SK-N-SH treated with all-trans-retinoic acid at 6 μM for 48 hours (cell line): ENCODE data around the gene MYO5B.

Source experiments
- ATAC-seq: fragments of 200-7000 bp; cut with Tn5 transposase; 3 replicates; pipeline ENCODE4 v1.9.1; 2020; ENCODE audit warnings: mild to moderate bottlenecking, moderate library complexity
- ARNTL ChIP-seq: fragments of 450-650 bp; formaldehyde crosslinking; IDR thresholded peaks from 2 replicates; pipeline ENCODE4 v1.5.0; 2020; ENCODE audit warnings: low read depth, mild to moderate bottlenecking, moderate library complexity, borderline replicate concordance
- BACH2 ChIP-seq: fragments of 250-450 bp; sonication (Bioruptor Pico); IDR thresholded peaks from 2 replicates; pipeline ENCODE4 v1.9.0; 2021; ENCODE audit warnings: mild to moderate bottlenecking, borderline replicate concordance
- CSDC2 ChIP-seq: fragments of 250-450 bp; sonication (Bioruptor Pico); IDR thresholded peaks from 2 replicates; pipeline ENCODE4 v1.5.0; 2020; ENCODE audit warnings: mild to moderate bottlenecking, moderate library complexity
- ESRRG ChIP-seq: fragments of 250-450 bp; sonication (Bioruptor Pico); IDR thresholded peaks from 2 replicates; pipeline ENCODE4 v1.6.1; 2021; ENCODE audit warnings: mild to moderate bottlenecking
- GLIS3 ChIP-seq: fragments of 250-450 bp; sonication (Bioruptor Pico); IDR thresholded peaks from 2 replicates; pipeline ENCODE4 v1.5.0; 2020; ENCODE audit warnings: mild to moderate bottlenecking, moderate library complexity
- PPARA ChIP-seq: fragments of 250-450 bp; sonication (Bioruptor Pico); IDR thresholded peaks from 2 replicates; pipeline ENCODE4 v1.5.0; 2020; ENCODE audit warnings: mild to moderate bottlenecking, borderline replicate concordance
- RARB ChIP-seq: fragments of 250-450 bp; sonication (Bioruptor Pico); IDR thresholded peaks from 2 replicates; pipeline ENCODE4 v1.8.0; 2021; ENCODE audit warnings: mild to moderate bottlenecking, moderate library complexity
- SNAI2 ChIP-seq: fragments of 250-450 bp; sonication (Bioruptor Pico); IDR thresholded peaks from 2 replicates; pipeline ENCODE4 v1.5.0; 2020; ENCODE audit warnings: mild to moderate bottlenecking, moderate library complexity
- TCF4 ChIP-seq: fragments of 250-450 bp; sonication (Bioruptor Pico); IDR thresholded peaks from 2 replicates; pipeline ENCODE4 v1.8.0; 2021; ENCODE audit warnings: mild to moderate bottlenecking, moderate library complexity, borderline replicate concordance
- TOX ChIP-seq: fragments of 250-450 bp; sonication (Bioruptor Pico); IDR thresholded peaks from 2 replicates; pipeline ENCODE4 v1.8.0; 2021; ENCODE audit warnings: mild to moderate bottlenecking, moderate library complexity, borderline replicate concordance
- ZC3H10 ChIP-seq: fragments of 250-450 bp; sonication (Bioruptor Pico); IDR thresholded peaks from 2 replicates; pipeline ENCODE4 v1.5.1; 2021; ENCODE audit warnings: mild to moderate bottlenecking, moderate library complexity
- ZFP3 ChIP-seq: fragments of 250-450 bp; sonication (Bioruptor Pico); IDR thresholded peaks from 2 replicates; pipeline ENCODE4 v1.5.0; 2020; ENCODE audit warnings: mild to moderate bottlenecking, moderate library complexity
- ZNF565 ChIP-seq: fragments of 450-650 bp; formaldehyde crosslinking; conservative IDR thresholded peaks from 2 replicates; pipeline ENCODE4 v1.5.0; 2020; ENCODE audit warnings: low read depth, mild to moderate bottlenecking, moderate library complexity
- ZNF70 ChIP-seq: fragments of 450-650 bp; formaldehyde crosslinking; IDR thresholded peaks from 2 replicates; pipeline ENCODE4 v1.5.0; 2020; ENCODE audit warnings: mild to moderate bottlenecking, moderate library complexity
- ZNF8 ChIP-seq: fragments of 450-650 bp; formaldehyde crosslinking; IDR thresholded peaks from 2 replicates; pipeline ENCODE4 v1.5.0; 2020; ENCODE audit warnings: mild to moderate bottlenecking, moderate library complexity
- TF ChIP-seq, protein P1 (sequence below): fragments of 250-450 bp; sonication (Bioruptor Pico); IDR thresholded peaks from 2 replicates; pipeline ENCODE4 v1.8.0; 2021; ENCODE audit warnings: low read depth, mild to moderate bottlenecking, moderate library complexity, borderline replicate concordance
- TF ChIP-seq, protein P2 (sequence below): fragments of 250-450 bp; sonication (Bioruptor Pico); IDR thresholded peaks from 2 replicates; pipeline ENCODE4 v1.5.1; 2020; ENCODE audit warnings: low read depth, mild to moderate bottlenecking, moderate library complexity
- TF ChIP-seq, protein P3 (sequence below): fragments of 250-450 bp; sonication (Bioruptor Pico); IDR thresholded peaks from 2 replicates; pipeline ENCODE4 v1.5.1; 2021; ENCODE audit warnings: mild to moderate bottlenecking, moderate library complexity
- TF ChIP-seq, protein P4 (sequence below): fragments of 250-450 bp; sonication (Bioruptor Pico); IDR thresholded peaks from 2 replicates; pipeline ENCODE4 v1.8.0; 2020; ENCODE audit warnings: mild to moderate bottlenecking, moderate library complexity, borderline replicate concordance

MYO5B gene

DNA sequence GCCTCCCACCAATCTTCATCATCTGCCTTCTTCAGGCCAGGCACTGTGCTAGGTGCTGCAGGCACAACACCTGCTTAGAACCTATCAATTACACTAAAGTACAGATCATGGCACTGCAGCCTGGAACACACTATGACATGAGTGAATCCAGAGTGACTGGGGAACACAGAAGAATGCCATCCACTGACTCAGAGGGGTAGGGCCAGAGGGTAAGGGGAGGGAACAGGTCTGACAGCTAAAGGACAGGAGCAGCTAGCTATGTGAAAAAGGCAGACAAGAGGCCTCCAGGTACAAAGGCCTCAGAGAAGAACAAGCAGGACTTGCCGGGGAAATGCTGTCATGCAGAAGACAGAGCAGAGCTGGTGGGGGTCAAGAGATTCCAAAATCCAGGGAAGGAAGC lies 328.3 kb downstream of the MYO5B start (continued):
- TF ChIP-seq, protein P1, sequence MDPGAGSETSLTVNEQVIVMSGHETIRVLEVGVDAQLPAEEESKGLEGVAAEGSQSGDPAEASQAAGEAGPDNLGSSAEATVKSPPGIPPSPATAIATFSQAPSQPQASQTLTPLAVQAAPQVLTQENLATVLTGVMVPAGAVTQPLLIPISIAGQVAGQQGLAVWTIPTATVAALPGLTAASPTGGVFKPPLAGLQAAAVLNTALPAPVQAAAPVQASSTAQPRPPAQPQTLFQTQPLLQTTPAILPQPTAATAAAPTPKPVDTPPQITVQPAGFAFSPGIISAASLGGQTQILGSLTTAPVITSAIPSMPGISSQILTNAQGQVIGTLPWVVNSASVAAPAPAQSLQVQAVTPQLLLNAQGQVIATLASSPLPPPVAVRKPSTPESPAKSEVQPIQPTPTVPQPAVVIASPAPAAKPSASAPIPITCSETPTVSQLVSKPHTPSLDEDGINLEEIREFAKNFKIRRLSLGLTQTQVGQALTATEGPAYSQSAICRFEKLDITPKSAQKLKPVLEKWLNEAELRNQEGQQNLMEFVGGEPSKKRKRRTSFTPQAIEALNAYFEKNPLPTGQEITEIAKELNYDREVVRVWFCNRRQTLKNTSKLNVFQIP (CRISPR knock-in tag): no peak

DNA sequence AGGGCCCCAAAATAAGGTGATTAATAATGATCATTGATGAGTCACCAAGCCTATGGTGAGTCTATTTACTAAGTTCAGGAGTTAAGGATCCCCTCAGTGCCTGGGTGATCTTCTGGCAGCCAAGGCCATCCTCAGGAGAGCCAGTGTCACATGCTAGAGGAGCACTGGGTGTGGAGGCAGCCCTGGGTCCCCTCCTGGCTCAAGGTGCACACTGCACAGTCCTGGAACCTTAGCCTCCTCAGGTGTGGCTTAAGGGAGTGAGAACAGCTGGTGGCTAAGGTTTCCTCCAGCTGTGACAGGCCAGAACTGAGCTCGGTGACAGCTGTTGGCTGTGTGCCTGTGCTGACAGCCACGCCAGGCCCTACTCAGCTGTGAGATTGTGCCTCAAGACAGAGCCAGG lies 329.5 kb downstream of the MYO5B start:
- ATAC-seq: no peak
- TF ChIP-seq, protein P2, sequence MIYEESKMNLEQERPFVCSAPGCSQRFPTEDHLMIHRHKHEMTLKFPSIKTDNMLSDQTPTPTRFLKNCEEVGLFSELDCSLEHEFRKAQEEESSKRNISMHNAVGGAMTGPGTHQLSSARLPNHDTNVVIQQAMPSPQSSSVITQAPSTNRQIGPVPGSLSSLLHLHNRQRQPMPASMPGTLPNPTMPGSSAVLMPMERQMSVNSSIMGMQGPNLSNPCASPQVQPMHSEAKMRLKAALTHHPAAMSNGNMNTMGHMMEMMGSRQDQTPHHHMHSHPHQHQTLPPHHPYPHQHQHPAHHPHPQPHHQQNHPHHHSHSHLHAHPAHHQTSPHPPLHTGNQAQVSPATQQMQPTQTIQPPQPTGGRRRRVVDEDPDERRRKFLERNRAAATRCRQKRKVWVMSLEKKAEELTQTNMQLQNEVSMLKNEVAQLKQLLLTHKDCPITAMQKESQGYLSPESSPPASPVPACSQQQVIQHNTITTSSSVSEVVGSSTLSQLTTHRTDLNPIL (CRISPR knock-in tag): no peak

DNA sequence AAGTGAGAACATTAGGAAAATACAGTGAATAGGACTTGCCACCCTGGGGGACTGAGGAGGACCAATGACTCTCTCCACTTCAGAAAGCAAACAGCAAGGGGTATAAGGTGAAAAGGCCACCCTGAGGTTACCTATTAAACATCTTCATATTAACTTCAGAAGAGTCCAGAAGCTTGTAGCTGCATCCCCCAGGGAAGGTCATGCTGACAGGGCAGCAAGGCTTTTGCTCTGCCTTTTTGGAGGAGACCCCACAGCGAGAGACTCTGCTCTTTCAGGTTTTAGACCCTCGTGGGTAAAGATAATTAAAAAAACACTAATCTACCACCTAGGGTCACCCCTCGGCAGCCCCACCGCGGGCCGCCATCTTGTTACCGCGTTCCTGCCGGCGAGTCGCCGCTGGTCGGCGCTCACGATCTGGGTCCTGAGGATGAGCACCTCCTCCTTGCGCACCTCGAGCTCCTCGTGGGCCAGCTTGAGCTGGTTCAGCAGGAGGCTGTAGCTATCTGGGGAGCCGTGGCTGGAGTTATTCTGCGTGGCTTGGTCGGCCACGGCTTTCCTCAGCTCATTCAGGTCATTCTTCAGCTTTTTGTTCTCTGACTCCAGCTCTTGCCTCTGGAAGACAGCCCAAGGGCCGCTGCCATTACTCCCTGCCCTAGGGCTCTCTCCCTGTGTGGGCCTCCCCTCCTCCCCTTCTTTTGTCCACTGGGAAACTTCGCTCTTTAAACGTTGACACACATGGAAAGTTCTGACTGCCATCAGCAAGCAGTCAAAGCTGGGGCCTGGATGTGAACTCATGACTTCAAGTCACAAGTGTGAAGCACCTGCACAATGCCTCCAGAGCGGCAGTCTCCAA lies 331.0 kb downstream of the MYO5B start:
- ATAC-seq: no peak
- TF ChIP-seq ESRRG: no peak
- TF ChIP-seq TCF4: no peak
- TF ChIP-seq ZNF8: no peak
- TF ChIP-seq, protein P3, sequence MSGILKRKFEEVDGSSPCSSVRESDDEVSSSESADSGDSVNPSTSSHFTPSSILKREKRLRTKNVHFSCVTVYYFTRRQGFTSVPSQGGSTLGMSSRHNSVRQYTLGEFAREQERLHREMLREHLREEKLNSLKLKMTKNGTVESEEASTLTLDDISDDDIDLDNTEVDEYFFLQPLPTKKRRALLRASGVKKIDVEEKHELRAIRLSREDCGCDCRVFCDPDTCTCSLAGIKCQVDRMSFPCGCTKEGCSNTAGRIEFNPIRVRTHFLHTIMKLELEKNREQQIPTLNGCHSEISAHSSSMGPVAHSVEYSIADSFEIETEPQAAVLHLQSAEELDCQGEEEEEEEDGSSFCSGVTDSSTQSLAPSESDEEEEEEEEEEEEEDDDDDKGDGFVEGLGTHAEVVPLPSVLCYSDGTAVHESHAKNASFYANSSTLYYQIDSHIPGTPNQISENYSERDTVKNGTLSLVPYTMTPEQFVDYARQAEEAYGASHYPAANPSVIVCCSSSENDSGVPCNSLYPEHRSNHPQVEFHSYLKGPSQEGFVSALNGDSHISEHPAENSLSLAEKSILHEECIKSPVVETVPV (CRISPR knock-in tag): no peak
- no peak for TF ChIP-seq TOX (CRISPR knock-in tag)
- no peak for TF ChIP-seq CSDC2 (CRISPR knock-in tag)
- TF ChIP-seq, protein P4, sequence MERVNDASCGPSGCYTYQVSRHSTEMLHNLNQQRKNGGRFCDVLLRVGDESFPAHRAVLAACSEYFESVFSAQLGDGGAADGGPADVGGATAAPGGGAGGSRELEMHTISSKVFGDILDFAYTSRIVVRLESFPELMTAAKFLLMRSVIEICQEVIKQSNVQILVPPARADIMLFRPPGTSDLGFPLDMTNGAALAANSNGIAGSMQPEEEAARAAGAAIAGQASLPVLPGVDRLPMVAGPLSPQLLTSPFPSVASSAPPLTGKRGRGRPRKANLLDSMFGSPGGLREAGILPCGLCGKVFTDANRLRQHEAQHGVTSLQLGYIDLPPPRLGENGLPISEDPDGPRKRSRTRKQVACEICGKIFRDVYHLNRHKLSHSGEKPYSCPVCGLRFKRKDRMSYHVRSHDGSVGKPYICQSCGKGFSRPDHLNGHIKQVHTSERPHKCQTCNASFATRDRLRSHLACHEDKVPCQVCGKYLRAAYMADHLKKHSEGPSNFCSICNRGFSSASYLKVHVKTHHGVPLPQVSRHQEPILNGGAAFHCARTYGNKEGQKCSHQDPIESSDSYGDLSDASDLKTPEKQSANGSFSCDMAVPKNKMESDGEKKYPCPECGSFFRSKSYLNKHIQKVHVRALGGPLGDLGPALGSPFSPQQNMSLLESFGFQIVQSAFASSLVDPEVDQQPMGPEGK: no peak
- TF ChIP-seq GLIS3: no peak
- no peak for TF ChIP-seq BACH2 (CRISPR knock-in tag)
- no peak for TF ChIP-seq ARNTL (CRISPR knock-in tag)
- no peak for TF ChIP-seq ZFP3
- TF ChIP-seq ZNF70 (CRISPR knock-in tag): no peak
- TF ChIP-seq ZNF565 (CRISPR knock-in tag): no peak
- TF ChIP-seq ZC3H10 (CRISPR knock-in tag): no peak
- TF ChIP-seq SNAI2 (CRISPR knock-in tag): no peak
- no peak for TF ChIP-seq RARB (CRISPR knock-in tag)

DNA sequence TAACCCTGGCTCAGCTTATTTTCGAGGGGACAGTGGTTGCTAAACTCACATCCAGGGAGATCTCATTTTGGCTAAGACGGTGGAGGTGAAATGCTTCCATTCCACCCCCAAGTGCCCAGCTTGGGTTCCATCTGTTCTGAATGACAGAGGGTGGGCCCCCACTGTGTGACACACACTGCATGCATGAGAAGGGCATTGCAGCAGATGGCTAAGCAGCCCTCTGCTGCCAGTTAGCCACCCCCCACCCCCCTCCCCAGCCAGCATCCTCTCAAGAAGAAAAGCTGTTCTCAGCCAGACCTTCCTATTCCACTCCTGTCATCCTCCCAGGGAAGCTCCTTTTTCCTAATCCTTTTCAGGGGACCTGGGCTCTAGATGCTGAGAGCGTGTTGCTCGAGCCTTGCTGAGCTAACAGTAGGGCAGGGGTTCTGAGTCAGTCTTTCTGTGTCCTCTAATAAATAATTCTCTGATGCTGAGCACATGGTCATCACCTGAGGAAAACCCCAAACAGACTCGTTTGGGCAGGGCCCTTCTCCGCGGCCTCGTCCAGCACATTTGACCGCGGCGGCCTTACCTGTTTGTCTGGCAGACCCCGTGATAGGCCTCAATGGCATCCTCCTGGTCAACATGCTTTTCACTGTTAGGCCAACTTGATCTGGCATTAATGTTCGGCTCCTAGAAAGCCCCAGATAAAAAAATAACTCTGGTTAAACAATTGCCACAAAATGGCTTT lies 332.1 kb downstream of the MYO5B start:
- TF ChIP-seq, protein P3 (CRISPR knock-in tag): no peak
- no peak for TF ChIP-seq PPARA (CRISPR knock-in tag)
- TF ChIP-seq ZFP3: no peak
- TF ChIP-seq ZNF565 (CRISPR knock-in tag): no peak
- no peak for TF ChIP-seq GLIS3
- TF ChIP-seq RARB (CRISPR knock-in tag): no peak
- ATAC-seq: no peak
